MCF 10A (cell line): ENCODE measurements around the gene KIRREL3. TPM values are rescaled to one million over a fixed set of nuclear protein-coding genes. Genes with fewer than 3 reads are reported as not detected.

ENCODE experiments used
- BruUV-seq: library from RNA; stranded (reverse); fragments of 400-500 nt; replicated peaks from 2 replicates; lab custom pipeline; 2021; lab: Mats Ljungman, UMichigan
- CTCF ChIA-PET: fragments of 300-600 bp; sonication (Branson Sonifier 250); formaldehyde crosslinking; extraction: SDS; loops from one replicate; lab custom pipeline; 2021; ENCODE audit warnings: antibody characterized with exemption, inconsistent platforms; lab: Yijun Ruan, JAX
- POLR2A ChIA-PET: fragments of 300-600, 350-650 bp; sonication (Branson Sonifier 250); formaldehyde crosslinking; extraction: SDS; loops from one replicate; lab custom pipeline; 2020; ENCODE audit warnings: antibody characterized with exemption, inconsistent platforms; lab: Yijun Ruan, JAX
- DNase-seq: peaks from one replicate; pipeline ENCODE4 v3.0.0-alpha.2; 2018; ENCODE audit not compliant: unreplicated experiment
- H3K27ac Mint-ChIP-seq: one replicate; pipeline ENCODE4 v1.8.0; 2022; ENCODE audit warnings: mild to moderate bottlenecking, low read depth, mixed read lengths; ENCODE audit not compliant: unreplicated experiment
- H3K27me3 Mint-ChIP-seq: one replicate; pipeline ENCODE4 v1.8.0; 2022; ENCODE audit warnings: mixed read lengths; ENCODE audit not compliant: insufficient read depth, unreplicated experiment
- H3K36me3 Mint-ChIP-seq: one replicate; pipeline ENCODE4 v1.8.0; 2022; ENCODE audit warnings: mild to moderate bottlenecking, moderate library complexity, mixed read lengths; ENCODE audit not compliant: insufficient read depth, unreplicated experiment
- H3K4me1 Mint-ChIP-seq: one replicate; pipeline ENCODE4 v1.8.0; 2022; ENCODE audit warnings: mixed read lengths; ENCODE audit not compliant: insufficient read depth, unreplicated experiment
- H3K4me3 Mint-ChIP-seq: one replicate; pipeline ENCODE4 v1.8.0; 2022; ENCODE audit warnings: mild to moderate bottlenecking, moderate library complexity, mixed read lengths; ENCODE audit not compliant: unreplicated experiment
- H3K9me3 Mint-ChIP-seq: one replicate; pipeline ENCODE4 v1.8.0; 2022; ENCODE audit warnings: mixed read lengths; ENCODE audit not compliant: unreplicated experiment
- intact Hi-C: fragments of 100-400 bp; cut with micrococcal nuclease; formaldehyde crosslinking; loops from 2 replicates; pipeline ENCODE4 v1.14.1; 2022
- total RNA-seq: library from RNA; stranded (reverse); gene quantifications from 2 replicates; pipeline ENCODE4 v1.2.3, GENCODE V29; 2022
- TF ChIP-seq, protein P1 (sequence below): fragments of 200-600 bp; IDR thresholded peaks from one replicate; pipeline ENCODE4 v1.8.0; 2022; ENCODE audit warnings: antibody characterized with exemption, mild to moderate bottlenecking; ENCODE audit not compliant: unreplicated experiment

KIRREL3 gene
- total RNA-seq, 1 experiment from 2014 or later, result not detected

DNA sequence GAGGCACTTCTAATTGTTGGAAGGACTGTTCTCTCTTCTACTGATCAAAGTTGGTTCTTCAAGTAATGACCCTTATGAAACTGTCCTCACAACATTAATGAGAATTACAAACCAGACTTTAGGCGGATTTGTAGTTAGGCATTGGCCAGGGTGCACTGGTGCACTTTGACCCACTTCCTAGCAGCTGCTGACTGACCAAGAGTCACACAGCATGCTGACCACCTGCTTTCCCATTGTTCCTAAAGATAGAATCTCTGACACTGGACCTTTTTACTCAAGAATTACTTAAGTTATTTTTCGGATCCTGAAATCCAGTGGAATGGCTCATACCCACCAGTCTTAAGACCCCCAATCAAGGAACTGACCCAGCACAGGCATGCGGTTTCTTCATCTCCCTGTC is 381.1 kb downstream of the KIRREL3 start:
- POLR2A ChIA-PET, result no interaction called here
- H3K27ac Mint-ChIP-seq, result no peak overlapping the region
- BruUV-seq, result no TSS peak
- intact Hi-C loops, result no loop called here
- TF ChIP-seq, protein P1, sequence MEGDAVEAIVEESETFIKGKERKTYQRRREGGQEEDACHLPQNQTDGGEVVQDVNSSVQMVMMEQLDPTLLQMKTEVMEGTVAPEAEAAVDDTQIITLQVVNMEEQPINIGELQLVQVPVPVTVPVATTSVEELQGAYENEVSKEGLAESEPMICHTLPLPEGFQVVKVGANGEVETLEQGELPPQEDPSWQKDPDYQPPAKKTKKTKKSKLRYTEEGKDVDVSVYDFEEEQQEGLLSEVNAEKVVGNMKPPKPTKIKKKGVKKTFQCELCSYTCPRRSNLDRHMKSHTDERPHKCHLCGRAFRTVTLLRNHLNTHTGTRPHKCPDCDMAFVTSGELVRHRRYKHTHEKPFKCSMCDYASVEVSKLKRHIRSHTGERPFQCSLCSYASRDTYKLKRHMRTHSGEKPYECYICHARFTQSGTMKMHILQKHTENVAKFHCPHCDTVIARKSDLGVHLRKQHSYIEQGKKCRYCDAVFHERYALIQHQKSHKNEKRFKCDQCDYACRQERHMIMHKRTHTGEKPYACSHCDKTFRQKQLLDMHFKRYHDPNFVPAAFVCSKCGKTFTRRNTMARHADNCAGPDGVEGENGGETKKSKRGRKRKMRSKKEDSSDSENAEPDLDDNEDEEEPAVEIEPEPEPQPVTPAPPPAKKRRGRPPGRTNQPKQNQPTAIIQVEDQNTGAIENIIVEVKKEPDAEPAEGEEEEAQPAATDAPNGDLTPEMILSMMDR, result no peak
- H3K9me3 Mint-ChIP-seq, result no peaks in the 10 kb centered on the region
- DNase-seq, result no peak
- H3K4me3 Mint-ChIP-seq, result no peak overlapping the region
- H3K4me1 Mint-ChIP-seq, result no peaks in the 10 kb centered on the region
- H3K27me3 Mint-ChIP-seq, result peaks cover 19% of the 10 kb centered on the region
- H3K36me3 Mint-ChIP-seq, result no peaks in the 10 kb centered on the region
- CTCF ChIA-PET, result no interaction called here

- H3K27ac Mint-ChIP-seq, result no peak overlapping the region
- H3K27me3 Mint-ChIP-seq, result peaks cover 50% of the 10 kb centered on the region
- H3K4me3 Mint-ChIP-seq, result no peak overlapping the region
- intact Hi-C loops, result no loop called here
- H3K4me1 Mint-ChIP-seq, result no peaks in the 10 kb centered on the region
- TF ChIP-seq, protein P1, result no peak
- no peaks in the 10 kb centered on the region for H3K9me3 Mint-ChIP-seq
- ChIA-PET CTCF (interaction anchor here (1.7 to 2.0 kb wide), 2 partner anchors 9 to 374 kb away, joined by 4 to 11 read pairs; no protein-coding TSS in a partner anchor), POLR2A (no interaction called here)
- no peak for DNase-seq
- BruUV-seq, result no TSS peak
- H3K36me3 Mint-ChIP-seq, result no peaks in the 10 kb centered on the region
These were observed 384.7 kb downstream of the KIRREL3 start for GRCh38 chr11:126615845-126616244.

DNA sequence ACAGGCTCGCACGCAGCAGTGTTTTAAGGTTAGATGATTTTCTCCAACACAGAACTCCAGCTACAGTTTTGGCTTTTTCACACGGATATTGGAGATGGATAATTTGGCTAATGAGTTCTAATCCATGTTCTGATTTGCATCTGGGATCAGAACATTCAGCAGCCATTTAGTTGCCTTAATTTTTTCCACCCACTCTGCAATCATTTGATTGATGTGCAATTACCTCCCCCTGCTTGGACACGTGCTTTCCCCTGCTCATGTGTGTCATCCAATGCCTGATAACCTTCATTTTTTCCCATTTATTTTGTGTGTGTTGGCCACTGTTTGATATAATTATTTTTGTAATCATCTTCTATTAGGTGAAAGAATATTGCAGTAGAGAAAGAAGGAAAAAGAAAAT is 387.3 kb downstream of the KIRREL3 start:
- no peaks in the 10 kb centered on the region for H3K9me3 Mint-ChIP-seq
- CTCF ChIA-PET, result no interaction called here
- H3K4me1 Mint-ChIP-seq, result no peaks in the 10 kb centered on the region
- no TSS peak for BruUV-seq
- POLR2A ChIA-PET, result interaction anchor here (0.7 kb wide), 1 partner anchor 59 kb away, joined by 3 read pairs; no protein-coding TSS in a partner anchor
- DNase-seq, result no peak
- no peaks in the 10 kb centered on the region for H3K36me3 Mint-ChIP-seq
- no peak overlapping the region for H3K4me3 Mint-ChIP-seq
- H3K27ac Mint-ChIP-seq, result no peak overlapping the region
- TF ChIP-seq, protein P1, result no peak
- intact Hi-C loops, result no loop called here
- peaks cover 49% of the 10 kb centered on the region for H3K27me3 Mint-ChIP-seq

DNA sequence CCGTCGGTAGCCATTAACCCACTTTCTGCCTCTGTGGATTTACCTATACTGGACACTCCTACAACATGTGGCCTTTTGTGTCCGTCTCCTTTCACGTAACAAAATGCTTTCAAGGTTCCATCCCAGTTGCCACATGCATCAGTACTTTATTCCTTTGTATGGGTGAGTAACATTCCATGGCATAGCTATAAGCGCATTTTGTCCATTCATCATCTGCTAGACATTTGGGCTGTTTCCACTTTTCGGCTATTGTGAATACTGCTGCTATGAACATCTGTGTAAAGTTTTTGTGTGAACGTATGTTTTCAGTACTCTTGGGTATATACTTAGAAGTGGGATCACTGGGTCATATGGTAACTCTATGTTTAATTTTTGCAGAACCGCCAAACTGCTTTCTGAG is 387.9 kb downstream of the KIRREL3 start:
- BruUV-seq, result no TSS peak
- no peak overlapping the region for H3K4me3 Mint-ChIP-seq
- no peak overlapping the region for H3K27ac Mint-ChIP-seq
- ChIA-PET POLR2A (no interaction called here), CTCF (no interaction called here)
- no peaks in the 10 kb centered on the region for H3K4me1 Mint-ChIP-seq
- no peak for DNase-seq
- TF ChIP-seq, protein P1, result no peak
- H3K9me3 Mint-ChIP-seq, result no peaks in the 10 kb centered on the region
- intact Hi-C loops, result no loop called here
- no peaks in the 10 kb centered on the region for H3K36me3 Mint-ChIP-seq
- H3K27me3 Mint-ChIP-seq, result peaks cover 50% of the 10 kb centered on the region
